ENCODE measurements around the gene ERH. TPM values are rescaled to one million over a fixed set of nuclear protein-coding genes. Genes with fewer than 3 reads are reported as not detected.

ERH gene
- total and polyA plus RNA-seq, 2 donors (not counting 1 experiment from before 2014, with no cell fraction given): 29.3 to 169 TPM

DNA sequence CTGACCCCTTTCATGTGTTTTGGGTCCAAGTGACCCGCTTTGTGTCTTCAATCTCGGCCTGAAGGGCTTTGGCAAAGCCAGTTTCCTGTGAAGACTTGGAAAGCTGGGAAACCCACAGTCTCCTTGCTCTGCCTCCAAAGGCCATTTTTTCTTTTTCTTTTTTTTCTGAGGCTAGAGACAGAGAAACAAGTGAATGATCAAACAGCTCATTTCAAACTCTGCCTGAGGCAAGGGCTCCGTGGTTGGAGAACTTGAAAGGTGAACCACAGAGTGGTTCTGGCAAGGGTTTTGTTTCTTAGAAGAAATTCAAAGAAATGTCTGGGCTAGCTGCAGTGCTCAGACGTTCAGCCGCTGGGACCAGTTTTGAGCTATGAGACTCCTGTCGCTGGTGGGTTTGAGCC, 62.7 kb downstream of the ERH start:
- TF ChIP-seq, protein P1, sequence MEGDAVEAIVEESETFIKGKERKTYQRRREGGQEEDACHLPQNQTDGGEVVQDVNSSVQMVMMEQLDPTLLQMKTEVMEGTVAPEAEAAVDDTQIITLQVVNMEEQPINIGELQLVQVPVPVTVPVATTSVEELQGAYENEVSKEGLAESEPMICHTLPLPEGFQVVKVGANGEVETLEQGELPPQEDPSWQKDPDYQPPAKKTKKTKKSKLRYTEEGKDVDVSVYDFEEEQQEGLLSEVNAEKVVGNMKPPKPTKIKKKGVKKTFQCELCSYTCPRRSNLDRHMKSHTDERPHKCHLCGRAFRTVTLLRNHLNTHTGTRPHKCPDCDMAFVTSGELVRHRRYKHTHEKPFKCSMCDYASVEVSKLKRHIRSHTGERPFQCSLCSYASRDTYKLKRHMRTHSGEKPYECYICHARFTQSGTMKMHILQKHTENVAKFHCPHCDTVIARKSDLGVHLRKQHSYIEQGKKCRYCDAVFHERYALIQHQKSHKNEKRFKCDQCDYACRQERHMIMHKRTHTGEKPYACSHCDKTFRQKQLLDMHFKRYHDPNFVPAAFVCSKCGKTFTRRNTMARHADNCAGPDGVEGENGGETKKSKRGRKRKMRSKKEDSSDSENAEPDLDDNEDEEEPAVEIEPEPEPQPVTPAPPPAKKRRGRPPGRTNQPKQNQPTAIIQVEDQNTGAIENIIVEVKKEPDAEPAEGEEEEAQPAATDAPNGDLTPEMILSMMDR (IDR thresholded peaks at IDR 0.05): no peak
- no peak for TF ChIP-seq EZH2 (IDR thresholded peaks at IDR 0.05; ENCODE audit: borderline replicate concordance, insufficient read depth, low read depth, low read length, poor library complexity, severe bottlenecking)
- H3K9me3 ChIP-seq (ENCODE audit: control extremely low read depth in 1 of 3, control insufficient read depth in 2 of 3, insufficient read depth in 1 of 3, low read length in 2 of 3): no peaks in the 10 kb centered on the region
- POLR2A ChIA-PET: no interaction called here

DNA sequence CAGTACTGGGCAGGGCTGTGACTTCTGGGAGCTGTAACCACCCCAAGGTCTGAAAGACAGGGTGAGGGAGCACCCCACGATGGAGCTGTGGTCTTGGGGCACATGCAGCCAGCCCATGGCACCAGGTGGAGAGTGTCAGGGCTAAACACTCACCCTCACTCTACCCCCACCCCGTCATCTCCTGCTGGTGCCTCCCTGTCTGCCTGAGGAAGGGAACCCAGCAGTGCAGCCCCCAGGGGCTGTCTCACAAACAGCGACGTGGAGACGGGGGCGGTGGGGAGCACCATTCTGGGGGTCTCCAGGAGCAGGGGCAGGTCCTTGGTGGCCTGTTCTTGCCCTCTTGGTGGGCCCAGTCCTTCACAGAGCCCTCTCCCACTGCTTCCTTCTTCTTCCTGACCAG, 63.5 kb downstream of the ERH start:
- no peak for DNase-seq

More for the DNA sequence above, 62.7 kb downstream of the ERH start:
- H3K4me2 ChIP-seq (replicated peaks; ENCODE audit: low read depth, low read length, poor library complexity, severe bottlenecking): no peak overlapping the region
- no peak overlapping the region for H3K4me3 ChIP-seq (ENCODE audit: control extremely low read depth in 1 of 5, extremely low read depth in 1 of 5, insufficient read depth in 1 of 5, low read depth in 2 of 5, low read length in 4 of 5)
- 58% methylated on average over 5 of the region's 6 CpGs for WGBS (ENCODE audit: insufficient coverage)
- no peaks in the 10 kb centered on the region for H3K36me3 ChIP-seq (replicated peaks in 1 of 2; ENCODE audit: control extremely low read depth in 1 of 2, control insufficient read depth in 1 of 2, extremely low read depth in 1 of 2, insufficient read depth in 2 of 2, low read length in 1 of 2)
- H3K4me1 ChIP-seq (ENCODE audit: control insufficient read depth in 2 of 2, insufficient read depth in 2 of 2, low read length in 2 of 2): no peaks in the 10 kb centered on the region
- CTCF ChIA-PET: no interaction called here
- H2AFZ ChIP-seq (ENCODE audit: insufficient read depth, low read depth, low read length, poor library complexity, severe bottlenecking): no peak overlapping the region
- no peaks in the 10 kb centered on the region for H3K9me3 Mint-ChIP-seq (ENCODE audit: insufficient read depth)
- no peak for DNase-seq
- no peak for ATAC-seq (ENCODE audit: low read depth)
- H3K4me1 Mint-ChIP-seq: peaks cover 2% of the 10 kb centered on the region
- no peak overlapping the region for H3K4me3 Mint-ChIP-seq
- no peak overlapping the region for H3K27ac ChIP-seq (ENCODE audit: low read length in 2 of 2)
- no peaks in the 10 kb centered on the region for H3K79me2 ChIP-seq (ENCODE audit: control insufficient read depth, insufficient read depth, low read length)
- no peak overlapping the region for H3K9ac ChIP-seq (ENCODE audit: low read length)
- intact Hi-C loops (cut with micrococcal nuclease): no loop called here
- H3K27ac Mint-ChIP-seq: no peak overlapping the region
- no peaks in the 10 kb centered on the region for H4K20me1 ChIP-seq (ENCODE audit: control insufficient read depth, insufficient read depth, low read length, poor library complexity, severe bottlenecking)
- H3K27me3 Mint-ChIP-seq: peaks cover 17% of the 10 kb centered on the region
- H3K27me3 ChIP-seq (replicated peaks in 1 of 4; ENCODE audit: control extremely low read depth in 1 of 4, control insufficient read depth in 3 of 4, insufficient read depth in 4 of 4, low read length in 3 of 4): peaks cover 0 to 2% (median 0%) of the 10 kb centered on the region in 4 experiments

More for the DNA sequence above, 63.5 kb downstream of the ERH start:
- Mint-ChIP-seq H3K27ac (no peak overlapping the region), H3K4me3 (no peak overlapping the region), H3K27me3 (peaks cover 17% of the 10 kb centered on the region), H3K9me3 (ENCODE audit: insufficient read depth) (no peaks in the 10 kb centered on the region), H3K4me1 (peaks cover 2% of the 10 kb centered on the region)
- Histone ChIP-seq H3K4me3 (ENCODE audit: control extremely low read depth in 1 of 5, extremely low read depth in 1 of 5, insufficient read depth in 1 of 5, low read depth in 2 of 5, low read length in 4 of 5) (no peak overlapping the region), H3K4me1 (ENCODE audit: control insufficient read depth in 2 of 2, insufficient read depth in 2 of 2, low read length in 2 of 2) (no peaks in the 10 kb centered on the region), H3K36me3 (replicated peaks in 1 of 2; ENCODE audit: control extremely low read depth in 1 of 2, control insufficient read depth in 1 of 2, extremely low read depth in 1 of 2, insufficient read depth in 2 of 2, low read length in 1 of 2) (no peaks in the 10 kb centered on the region), H3K9me3 (ENCODE audit: control extremely low read depth in 1 of 3, control insufficient read depth in 2 of 3, insufficient read depth in 1 of 3, low read length in 2 of 3) (no peaks in the 10 kb centered on the region), H3K9ac (ENCODE audit: low read length) (no peak overlapping the region), H3K27ac (ENCODE audit: low read length in 2 of 2) (no peak overlapping the region), H3K79me2 (ENCODE audit: control insufficient read depth, insufficient read depth, low read length) (no peaks in the 10 kb centered on the region), H2AFZ (ENCODE audit: insufficient read depth, low read depth, low read length, poor library complexity, severe bottlenecking) (no peak overlapping the region), H3K4me2 (replicated peaks; ENCODE audit: low read depth, low read length, poor library complexity, severe bottlenecking) (no peak overlapping the region), H4K20me1 (ENCODE audit: control insufficient read depth, insufficient read depth, low read length, poor library complexity, severe bottlenecking) (no peaks in the 10 kb centered on the region), H3K27me3 (replicated peaks in 1 of 4; ENCODE audit: control extremely low read depth in 1 of 4, control insufficient read depth in 3 of 4, insufficient read depth in 4 of 4, low read length in 3 of 4) (peaks cover 0 to 2% (median 0%) of the 10 kb centered on the region in 4 experiments)
- 87% methylated on average over 6 of the region's 6 CpGs for WGBS (ENCODE audit: insufficient coverage)
- no peak for ATAC-seq (ENCODE audit: low read depth)
- ChIA-PET POLR2A (no interaction called here), CTCF (no interaction called here)
- intact Hi-C loops (cut with micrococcal nuclease): no loop called here
- no peak for TF ChIP-seq EZH2 (IDR thresholded peaks at IDR 0.05; ENCODE audit: borderline replicate concordance, insufficient read depth, low read depth, low read length, poor library complexity, severe bottlenecking)
- TF ChIP-seq, protein P1 (IDR thresholded peaks at IDR 0.05): no peak
